Mesenchymal stem cell (in vitro differentiated cells and primary cell): ENCODE measurements around the gene ERAS.

ENCODE experiments used
- DNase-seq: peaks from one replicate; pipeline ENCODE4 v3.0.0-alpha.2; 2013
- H2AFZ ChIP-seq: one replicate; pipeline ENCODE4 v1.6.1; 2013; ENCODE audit warnings: low read depth, mild to moderate bottlenecking, control low read depth, inconsistent platforms, low read length, moderate library complexity
- H2AK5ac ChIP-seq: 2 replicates; pipeline ENCODE4 v1.6.1; 2013; ENCODE audit warnings: low read length, moderate library complexity, mild to moderate bottlenecking, inconsistent platforms; ENCODE audit not compliant: severe bottlenecking
- H2BK120ac ChIP-seq: one replicate; pipeline ENCODE4 v1.6.1; 2013; ENCODE audit warnings: low read depth, mild to moderate bottlenecking, inconsistent platforms, low read length, moderate library complexity
- H2BK12ac ChIP-seq, 2 experiments: one replicate each; pipeline ENCODE4 v1.6.1; 2013; ENCODE audit warnings: inconsistent platforms in 2 of 2, low read length in 2 of 2, mild to moderate bottlenecking in 2 of 2, moderate library complexity in 2 of 2, control low read depth in 1 of 2
- H2BK15ac ChIP-seq: one replicate; pipeline ENCODE4 v1.6.1; 2013; ENCODE audit warnings: mild to moderate bottlenecking, low read depth, inconsistent platforms; ENCODE audit not compliant: poor library complexity, severe bottlenecking
- H2BK5ac ChIP-seq: 2 replicates; pipeline ENCODE4 v1.6.1; 2013; ENCODE audit warnings: low read depth, mild to moderate bottlenecking, low read length, control low read depth, inconsistent platforms; ENCODE audit not compliant: poor library complexity, severe bottlenecking
- H3K14ac ChIP-seq, 2 experiments: one replicate each; pipeline ENCODE4 v1.6.1; 2013; ENCODE audit warnings: inconsistent platforms in 2 of 2, low read length in 2 of 2, control low read depth in 1 of 2, mild to moderate bottlenecking in 1 of 2, moderate library complexity in 1 of 2
- H3K18ac ChIP-seq, 2 experiments: one replicate each; pipeline ENCODE4 v1.6.1; 2013; ENCODE audit warnings: inconsistent platforms in 2 of 2, low read length in 2 of 2, control low read depth in 1 of 2, low read depth in 1 of 2, mild to moderate bottlenecking in 1 of 2
- H3K23ac ChIP-seq, 2 experiments: one replicate each; pipeline ENCODE4 v1.6.1; 2013; ENCODE audit warnings: inconsistent platforms in 2 of 2, low read length in 2 of 2, mild to moderate bottlenecking in 2 of 2, moderate library complexity in 2 of 2, control low read depth in 1 of 2
- H3K27ac ChIP-seq: 2 replicates; pipeline ENCODE4 v1.5.1; 2013; ENCODE audit warnings: mild to moderate bottlenecking, moderate library complexity, low read length, control low read depth, inconsistent platforms; ENCODE audit not compliant: poor library complexity, severe bottlenecking
- H3K27me3 ChIP-seq, 2 experiments: 2 replicates each; pipeline versions ENCODE4 v1.6.1 to v1.7.0; 2013; ENCODE audit warnings: low read length in 2 of 2, mild to moderate bottlenecking in 2 of 2, moderate library complexity in 2 of 2, control low read depth in 1 of 2, inconsistent platforms in 1 of 2; ENCODE audit not compliant: control insufficient read depth in 1 of 2, insufficient read depth in 1 of 2
- H3K36me3 ChIP-seq, 2 experiments: 2 replicates each; pipeline versions ENCODE4 v1.6.1 to v1.7.0; 2013; ENCODE audit warnings: low read length in 2 of 2, control low read depth in 1 of 2, inconsistent platforms in 1 of 2, low read depth in 1 of 2, mild to moderate bottlenecking in 1 of 2; ENCODE audit not compliant: insufficient read depth in 2 of 2, control insufficient read depth in 1 of 2
- H3K4ac ChIP-seq, 2 experiments: one replicate each; pipeline ENCODE4 v1.6.1; 2013; ENCODE audit warnings: inconsistent platforms in 2 of 2, low read length in 2 of 2, mild to moderate bottlenecking in 2 of 2, moderate library complexity in 2 of 2, control low read depth in 1 of 2, low read depth in 1 of 2
- H3K4me1 ChIP-seq: 2 replicates; pipeline ENCODE4 v1.6.1; 2013; ENCODE audit warnings: low read depth, low read length, control low read depth; ENCODE audit not compliant: control insufficient read depth, insufficient read depth
- H3K4me2 ChIP-seq: 2 replicates; pipeline ENCODE4 v1.6.1; 2013; ENCODE audit warnings: low read length, mild to moderate bottlenecking, inconsistent platforms; ENCODE audit not compliant: poor library complexity, severe bottlenecking
- H3K4me3 ChIP-seq, 2 experiments: 2 replicates each; pipeline versions ENCODE4 v1.5.1 to v1.7.0; 2013; ENCODE audit warnings: low read length in 2 of 2, mild to moderate bottlenecking in 2 of 2, control low read depth in 1 of 2, low read depth in 1 of 2; ENCODE audit not compliant: insufficient read depth in 1 of 2
- H3K79me1 ChIP-seq: replicated peaks from 2 replicates; pipeline ENCODE4 v1.6.1; 2013; ENCODE audit warnings: mild to moderate bottlenecking, control low read depth, low read length, inconsistent platforms; ENCODE audit not compliant: poor library complexity, severe bottlenecking
- H3K9ac ChIP-seq: 2 replicates; pipeline ENCODE4 v1.7.0; 2013; ENCODE audit warnings: mild to moderate bottlenecking, low read length, moderate library complexity
- H3K9me3 ChIP-seq: 2 replicates; pipeline ENCODE4 v1.7.0; 2013; ENCODE audit warnings: mild to moderate bottlenecking, low read length; ENCODE audit not compliant: control insufficient read depth
- H4K8ac ChIP-seq: one replicate; pipeline ENCODE4 v1.6.1; 2013; ENCODE audit warnings: inconsistent platforms, mild to moderate bottlenecking, low read length, moderate library complexity
- H4K91ac ChIP-seq: one replicate; pipeline ENCODE4 v1.6.1; 2013; ENCODE audit warnings: mild to moderate bottlenecking, low read length, inconsistent platforms
- WGBS: methylation state at CpG from one replicate; pipeline ENCODE4 v1.1.7; 2013; ENCODE audit warnings: mixed read lengths; 5-methylcytosine and 5-hydroxymethylcytosine counted together

Gene ERAS

GRCh38 chrX:48782216-48782615 lies 44.1 kb upstream of the ERAS start:
- H2AK5ac ChIP-seq: no peak overlapping the region
- no peak overlapping the region for H4K91ac ChIP-seq
- H2BK12ac ChIP-seq: no peak overlapping the region
- no peak overlapping the region for H2AFZ ChIP-seq
- no CpG with 5 or more reads among the region's 2 CpGs for WGBS
- no peak overlapping the region for H3K23ac ChIP-seq
- no peak overlapping the region for H3K9ac ChIP-seq
- H3K4me3 ChIP-seq: no peak overlapping the region
- peaks cover under 1 to 57% of the 10 kb centered on the region in 2 experiments for H3K27me3 ChIP-seq
- no peaks in the 10 kb centered on the region for H3K4me1 ChIP-seq
- no peak overlapping the region for H2BK15ac ChIP-seq
- no peaks in the 10 kb centered on the region for H3K36me3 ChIP-seq
- no peak overlapping the region for H3K4me2 ChIP-seq
- H3K27ac ChIP-seq: no peak overlapping the region
- H2BK120ac ChIP-seq: no peak overlapping the region
- H3K18ac ChIP-seq: no peak overlapping the region
- no peak overlapping the region for H3K14ac ChIP-seq
- H3K79me1 ChIP-seq: no peaks in the 10 kb centered on the region
- H2BK5ac ChIP-seq: no peak overlapping the region
- peaks cover 7% of the 10 kb centered on the region for H3K9me3 ChIP-seq
- H3K4ac ChIP-seq: no peak overlapping the region
- DNase-seq: no peak
- no peak overlapping the region for H4K8ac ChIP-seq

GRCh38 chrX:48782795-48783194 lies 43.5 kb upstream of the ERAS start:
- no peak for DNase-seq
- Histone ChIP-seq H3K18ac (no peak overlapping the region), H3K14ac (no peak overlapping the region), H3K36me3 (no peaks in the 10 kb centered on the region), H3K27me3 (peaks cover 6 to 58% of the 10 kb centered on the region in 2 experiments), H4K91ac (no peak overlapping the region), H3K79me1 (no peaks in the 10 kb centered on the region), H3K4me1 (no peaks in the 10 kb centered on the region), H4K8ac (no peak overlapping the region), H2AK5ac (no peak overlapping the region), H3K4me3 (no peak overlapping the region), H3K4me2 (no peak overlapping the region), H3K4ac (no peak overlapping the region), H3K9ac (no peak overlapping the region), H2BK120ac (no peak overlapping the region), H2BK5ac (no peak overlapping the region), H3K27ac (no peak overlapping the region), H2BK15ac (no peak overlapping the region), H2BK12ac (no peak overlapping the region), H2AFZ (no peak overlapping the region), H3K9me3 (peaks cover 3% of the 10 kb centered on the region), H3K23ac (no peak overlapping the region)
- 85% methylated on average over 7 of the region's 13 CpGs for WGBS

GRCh38 chrX:48784726-48785125 lies 41.6 kb upstream of the ERAS start:
- H3K23ac ChIP-seq: no peak overlapping the region
- H2AK5ac ChIP-seq: no peak overlapping the region
- no peak overlapping the region for H3K4me3 ChIP-seq
- H2BK120ac ChIP-seq: no peak overlapping the region
- no peak overlapping the region for H3K18ac ChIP-seq
- H2BK12ac ChIP-seq: no peak overlapping the region
- peaks cover 8 to 56% of the 10 kb centered on the region in 2 experiments for H3K27me3 ChIP-seq
- no peaks in the 10 kb centered on the region for H3K79me1 ChIP-seq
- no peaks in the 10 kb centered on the region for H3K36me3 ChIP-seq
- no peak overlapping the region for H3K9ac ChIP-seq
- no peak overlapping the region for H4K8ac ChIP-seq
- no peak for DNase-seq
- no peak overlapping the region for H4K91ac ChIP-seq
- WGBS: 54% methylated on average over 2 of the region's 3 CpGs
- no peak overlapping the region for H2AFZ ChIP-seq
- no peak overlapping the region for H2BK5ac ChIP-seq
- no peak overlapping the region for H3K4ac ChIP-seq
- H2BK15ac ChIP-seq: no peak overlapping the region
- H3K4me2 ChIP-seq: no peak overlapping the region
- no peak overlapping the region for H3K14ac ChIP-seq
- no peaks in the 10 kb centered on the region for H3K4me1 ChIP-seq
- H3K27ac ChIP-seq: no peak overlapping the region
- no peaks in the 10 kb centered on the region for H3K9me3 ChIP-seq

- Histone ChIP-seq H2BK15ac (no peak overlapping the region), H3K79me1 (no peaks in the 10 kb centered on the region), H3K4me1 (no peaks in the 10 kb centered on the region), H3K27ac (no peak overlapping the region), H3K9ac (no peak overlapping the region), H3K4ac (no peak overlapping the region), H3K9me3 (no peaks in the 10 kb centered on the region), H4K91ac (no peak overlapping the region), H3K4me2 (no peak overlapping the region), H2AFZ (no peak overlapping the region), H3K4me3 (no peak overlapping the region), H2BK12ac (no peak overlapping the region), H3K36me3 (no peaks in the 10 kb centered on the region), H4K8ac (no peak overlapping the region), H3K14ac (no peak overlapping the region), H3K23ac (no peak overlapping the region), H2BK5ac (no peak overlapping the region), H3K18ac (no peak overlapping the region), H2BK120ac (no peak overlapping the region), H2AK5ac (no peak overlapping the region), H3K27me3 (peaks cover 8 to 56% of the 10 kb centered on the region in 2 experiments)
- no CpG with 5 or more reads among the region's 1 CpG for WGBS
- DNase-seq: no peak
Observed at GRCh38 chrX:48785186-48785539, 41.1 kb upstream of the ERAS start.
